22Rv1 (cell line): Measurements from ENCODE around the gene RGS4.

Source experiments
- CTCF ChIP-seq: fragments of 450-650 bp; IDR thresholded peaks from 2 replicates; pipeline ENCODE4 v1.5.1; 2017; ENCODE audit warnings: mild to moderate bottlenecking
- ZFX ChIP-seq: fragments of 450-650 bp; IDR thresholded peaks from 2 replicates; pipeline ENCODE4 v1.6.1; 2017; ENCODE audit warnings: antibody characterized with exemption, borderline replicate concordance

GRCh38 chr1:163056831-163057230 is 12.3 kb upstream of the RGS4 start:
- TF ChIP-seq CTCF (no peak), ZFX (no peak)
